Gastroesophageal sphincter (tissue), 4 donors: Measurements from ENCODE around the gene INPP5E. TPM values are rescaled to one million over a fixed set of nuclear protein-coding genes. Genes with fewer than 3 reads are reported as not detected.

Source experiments
- ATAC-seq: fragments of 150-250 bp; one replicate; pipeline ENCODE4 v1.9.1; 2016; ENCODE audit warnings: mild to moderate bottlenecking, moderate library complexity
- H3K27ac ChIP-seq, 4 donors: fragments of 200-600 bp; sonication (generic) in 3 of 4; 1 replicate in 3 of 4; 2 replicates in 1 of 4; pipeline ENCODE4 v1.5.1; 2016 to 2019
- H3K27me3 ChIP-seq: fragments of 200-600 bp; sonication (generic); one replicate; pipeline ENCODE4 v1.5.1; 2019
- H3K36me3 ChIP-seq, 2 donors: fragments of 200-600 bp; sonication (generic); one replicate each; pipeline ENCODE4 v1.5.1; 2019; ENCODE audit warnings: control low read depth in 1 of 2
- H3K4me1 ChIP-seq, 3 donors: fragments of 200-600 bp; sonication (generic); 1 replicate in 2 of 3; 2 replicates in 1 of 3; pipeline ENCODE4 v1.5.1; 2016 to 2019; ENCODE audit warnings: control low read depth in 2 of 3
- H3K4me3 ChIP-seq, 2 donors: fragments of 200-600 bp; sonication (generic); one replicate each; pipeline ENCODE4 v1.5.1; 2019; ENCODE audit warnings: mild to moderate bottlenecking in 1 of 2, moderate library complexity in 1 of 2
- H3K9me3 ChIP-seq, 3 donors: fragments of 200-600 bp; sonication (generic); one replicate each; pipeline ENCODE4 v1.5.1; 2017 to 2019; ENCODE audit warnings: control low read depth in 2 of 3
- EP300 ChIP-seq: sonication (generic); formaldehyde crosslinking; IDR thresholded peaks from one replicate; pipeline ENCODE4 v1.6.1; 2017; ENCODE audit warnings: antibody characterized with exemption, mild to moderate bottlenecking
- POLR2A ChIP-seq, 2 donors: fragments of 450-650 bp; IDR thresholded peaks; one replicate each; pipeline ENCODE4 v1.6.1; 2017; ENCODE audit warnings: antibody characterized with exemption in 2 of 2, mild to moderate bottlenecking in 2 of 2, moderate library complexity in 1 of 2
- POLR2AphosphoS5 ChIP-seq: sonication (generic); formaldehyde crosslinking; IDR thresholded peaks from one replicate; pipeline ENCODE4 v1.6.1; 2017; ENCODE audit warnings: antibody characterized with exemption
- WGBS, 2 donors: methylation state at CpG; one replicate each; pipeline ENCODE4 v1.1.5; 2018; ENCODE audit warnings: low coverage in 1 of 2; 5-methylcytosine and 5-hydroxymethylcytosine counted together
- total RNA-seq, 4 donors: library from RNA; depleted of rRNA; stranded (reverse); fragments of >200 nt; gene quantifications; one replicate each; pipeline ENCODE4 v1.1.0, GENCODE V29; 2016
- TF ChIP-seq, protein P1 (sequence below), 4 experiments: fragments of 200-600 bp in 2 of 4; fragments of 450-650 bp in 2 of 4; sonication (generic) in 1 of 4; IDR thresholded peaks; one replicate each; pipeline ENCODE4 v1.5.1; 2017 to 2019; ENCODE audit warnings: antibody characterized with exemption in 4 of 4, mild to moderate bottlenecking in 2 of 4, moderate library complexity in 2 of 4

INPP5E gene
- total RNA-seq, 4 donors from 2014 or later, result 7.2 to 13.1 (median 10.0) TPM

DNA sequence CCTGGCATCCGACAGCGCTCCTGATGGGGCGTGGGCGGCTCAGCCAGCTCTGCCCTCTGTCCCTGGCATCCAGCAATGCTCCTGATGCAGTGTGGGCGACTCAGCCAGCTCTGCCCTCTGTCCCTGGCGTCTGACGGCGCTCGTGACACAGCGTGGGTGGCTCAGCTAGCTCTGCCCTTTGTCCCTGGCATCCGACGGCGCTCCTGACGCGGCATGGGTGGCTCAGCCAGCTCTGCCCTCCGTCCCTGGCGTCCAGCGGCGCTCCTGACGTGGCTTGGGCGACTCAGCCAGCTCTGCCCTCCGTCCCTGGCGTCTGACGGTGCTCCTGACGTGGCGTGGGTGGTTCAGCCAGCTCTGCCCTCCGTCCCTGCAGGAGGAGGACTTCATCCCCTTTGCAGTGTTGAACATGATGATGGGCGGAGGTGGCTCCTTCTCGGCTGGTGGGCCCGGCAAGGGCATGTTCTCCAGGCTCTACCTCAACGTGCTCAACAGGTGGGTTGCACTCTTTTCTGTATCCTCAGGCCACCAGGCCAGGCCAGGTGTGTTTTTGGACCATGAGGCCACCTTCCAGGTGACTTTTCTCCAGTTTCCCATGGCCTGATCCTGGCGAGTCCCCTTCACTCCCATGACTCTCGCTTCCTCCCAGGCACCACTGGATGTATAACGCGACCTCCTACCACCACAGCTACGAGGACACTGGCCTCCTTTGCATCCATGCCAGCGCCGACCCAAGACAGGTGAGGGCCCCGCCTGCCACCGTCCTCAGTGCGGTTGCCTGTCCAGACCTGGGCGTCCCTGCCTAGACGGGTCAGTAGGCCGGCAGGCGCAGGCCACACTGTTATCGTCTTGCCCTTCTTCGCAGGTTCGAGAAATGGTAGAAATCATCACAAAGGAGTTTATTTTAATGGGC is 21.2 kb downstream of the INPP5E start:
- TF ChIP-seq, protein P1, sequence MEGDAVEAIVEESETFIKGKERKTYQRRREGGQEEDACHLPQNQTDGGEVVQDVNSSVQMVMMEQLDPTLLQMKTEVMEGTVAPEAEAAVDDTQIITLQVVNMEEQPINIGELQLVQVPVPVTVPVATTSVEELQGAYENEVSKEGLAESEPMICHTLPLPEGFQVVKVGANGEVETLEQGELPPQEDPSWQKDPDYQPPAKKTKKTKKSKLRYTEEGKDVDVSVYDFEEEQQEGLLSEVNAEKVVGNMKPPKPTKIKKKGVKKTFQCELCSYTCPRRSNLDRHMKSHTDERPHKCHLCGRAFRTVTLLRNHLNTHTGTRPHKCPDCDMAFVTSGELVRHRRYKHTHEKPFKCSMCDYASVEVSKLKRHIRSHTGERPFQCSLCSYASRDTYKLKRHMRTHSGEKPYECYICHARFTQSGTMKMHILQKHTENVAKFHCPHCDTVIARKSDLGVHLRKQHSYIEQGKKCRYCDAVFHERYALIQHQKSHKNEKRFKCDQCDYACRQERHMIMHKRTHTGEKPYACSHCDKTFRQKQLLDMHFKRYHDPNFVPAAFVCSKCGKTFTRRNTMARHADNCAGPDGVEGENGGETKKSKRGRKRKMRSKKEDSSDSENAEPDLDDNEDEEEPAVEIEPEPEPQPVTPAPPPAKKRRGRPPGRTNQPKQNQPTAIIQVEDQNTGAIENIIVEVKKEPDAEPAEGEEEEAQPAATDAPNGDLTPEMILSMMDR (IDR thresholded peaks at IDR 0.05), result no peak
- Histone ChIP-seq H3K27me3 (no peaks in the 10 kb centered on the region), H3K4me3 (no peak overlapping the region), H3K36me3 (peaks cover 0 to 100% of the 10 kb centered on the region in 2 donors), H3K27ac (no peak overlapping the region), H3K4me1 (no peaks in the 10 kb centered on the region), H3K9me3 (no peaks in the 10 kb centered on the region)
- WGBS, 2 donors, result 89 to 91% methylated on average over 7 of the region's 48 CpGs
- ATAC-seq, result no peak

- peaks cover 0 to 11% (median 0%) of the 10 kb centered on the region in 3 donors for H3K4me1 ChIP-seq
- no peaks in the 10 kb centered on the region for H3K9me3 ChIP-seq
- peaks cover 0 to 100% of the 10 kb centered on the region in 2 donors for H3K36me3 ChIP-seq
- H3K27me3 ChIP-seq, result no peaks in the 10 kb centered on the region
- H3K27ac ChIP-seq, result no peak overlapping the region
- TF ChIP-seq POLR2A (IDR thresholded peaks at IDR 0.05) (no peak), POLR2AphosphoS5 (no peak), EP300 (no peak)
- TF ChIP-seq, protein P1 (IDR thresholded peaks at IDR 0.05), result no peak
- H3K4me3 ChIP-seq, result no peak overlapping the region
- WGBS, 2 donors, result 80% methylated on average over 2 of the region's 19 CpGs; no CpG with 5 or more reads in 1 of the 2 donors
- no peak for ATAC-seq
Measured at GRCh38 chr9:136416914-136417313, 22.7 kb downstream of the INPP5E start.

GRCh38 chr9:136416427-136416826 is 23.2 kb downstream of the INPP5E start:
- TF ChIP-seq EP300 (no peak), POLR2AphosphoS5 (no peak), POLR2A (IDR thresholded peaks at IDR 0.05) (no peak)
- TF ChIP-seq, protein P1 (IDR thresholded peaks at IDR 0.05), result no peak
- 92 to 93% methylated on average over 2 to 6 of the region's 8 CpGs for WGBS, 2 donors

DNA sequence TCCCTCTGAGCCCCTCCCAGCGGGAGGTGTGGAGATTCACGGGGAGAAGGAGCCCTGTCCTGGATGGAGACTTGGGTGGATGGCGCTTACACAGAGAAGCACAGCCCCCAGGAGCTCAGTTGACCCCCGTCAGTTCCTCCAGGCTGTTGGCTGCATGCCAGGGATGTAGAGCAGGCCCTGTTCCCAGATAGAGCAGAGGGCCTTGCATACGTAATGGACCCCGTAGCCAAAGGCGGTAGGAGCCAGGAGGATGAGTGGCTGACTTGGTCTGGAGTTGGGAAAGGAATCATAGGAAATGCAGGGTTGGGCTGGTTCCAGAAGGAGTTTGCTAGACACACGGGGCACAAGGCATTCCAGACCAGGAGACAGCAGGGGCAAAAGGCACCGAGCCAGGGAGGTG is 26.7 kb downstream of the INPP5E start:
- 37 to 74% methylated on average over 2 to 4 of the region's 9 CpGs for WGBS, 2 donors
- Histone ChIP-seq H3K4me1 (peaks cover 0 to 40% (median 12%) of the 10 kb centered on the region in 3 donors), H3K4me3 (no peak overlapping the region), H3K27me3 (no peaks in the 10 kb centered on the region), H3K36me3 (peaks cover 0 to 63% of the 10 kb centered on the region in 2 donors), H3K9me3 (no peaks in the 10 kb centered on the region), H3K27ac (no peak overlapping the region)
- TF ChIP-seq, protein P1 (IDR thresholded peaks at IDR 0.05), result no peak
- ATAC-seq, result no peak

More at GRCh38 chr9:136416427-136416826, 23.2 kb downstream of the INPP5E start:
- Histone ChIP-seq H3K4me3 (no peak overlapping the region), H3K36me3 (peaks cover 0 to 95% of the 10 kb centered on the region in 2 donors), H3K9me3 (no peaks in the 10 kb centered on the region), H3K27ac (no peak overlapping the region), H3K4me1 (peaks cover 0 to 16% (median 3%) of the 10 kb centered on the region in 3 donors), H3K27me3 (no peaks in the 10 kb centered on the region)
- ATAC-seq, result no peak

DNA sequence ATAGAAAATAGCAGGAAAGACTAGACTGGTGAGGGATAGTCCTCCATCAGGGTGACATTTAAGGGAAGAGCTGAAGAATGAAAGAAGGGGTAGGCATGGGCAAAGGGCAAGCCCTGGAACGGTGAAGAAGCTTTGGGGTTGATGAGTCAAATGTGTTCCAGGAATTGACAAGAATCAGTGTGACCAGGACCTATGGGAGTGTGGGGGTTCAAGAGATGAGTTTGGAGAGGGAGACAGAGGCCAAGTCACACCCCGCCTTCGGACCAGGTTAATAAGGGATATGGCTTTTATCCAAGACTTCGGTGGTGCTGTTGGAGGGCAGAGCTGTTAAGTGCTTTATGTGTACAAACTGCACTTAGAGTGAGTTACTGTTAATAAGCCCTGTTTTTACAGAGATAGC is 28.3 kb downstream of the INPP5E start:
- no peaks in the 10 kb centered on the region for H3K9me3 ChIP-seq
- H3K27ac ChIP-seq, result peak overlapping the region in 1 of 4 donors; percentile 86
- peak overlapping the region; percentile 94 to 96 for H3K4me3 ChIP-seq
- no peaks in the 10 kb centered on the region for H3K27me3 ChIP-seq
- H3K36me3 ChIP-seq, result peaks cover 0 to 63% of the 10 kb centered on the region in 2 donors
- H3K4me1 ChIP-seq, result peaks cover 0 to 40% (median 12%) of the 10 kb centered on the region in 3 donors
- 39 to 40% methylated on average over 4 of the region's 4 CpGs for WGBS, 2 donors
- TF ChIP-seq POLR2AphosphoS5, result no peak
- TF ChIP-seq, protein P1 (IDR thresholded peaks at IDR 0.05), result no peak
- TF ChIP-seq EP300, result no peak
- no peak for TF ChIP-seq POLR2A (IDR thresholded peaks at IDR 0.05)
- no peak for ATAC-seq
